SK-N-SH (cell line): Measurements from ENCODE around the gene PIP4K2A. TPM values are rescaled to one million over a fixed set of nuclear protein-coding genes. Genes with fewer than 3 reads are reported as not detected.

Source experiments
- CTCF ChIA-PET: fragments of 300-600, 350-600 bp; formaldehyde crosslinking; extraction: SDS; loops from one replicate; lab custom pipeline; 2021; lab: Yijun Ruan, JAX
- POLR2A ChIA-PET: fragments of 350-600 bp; sonication (Branson Sonifier 250); formaldehyde crosslinking; extraction: SDS; loops from one replicate; lab custom pipeline; 2020; ENCODE audit warnings: antibody characterized with exemption, inconsistent platforms; lab: Yijun Ruan, JAX
- DNase-seq: peaks from one replicate; pipeline ENCODE4 v3.0.0; 2012
- H2AFZ ChIP-seq: fragments of 200-600 bp; sonication (generic); 2 replicates; pipeline ENCODE4 v1.8.1; 2016; ENCODE audit warnings: antibody characterized with exemption, mild to moderate bottlenecking, low read depth
- H3F3A ChIP-seq: fragments of 200-600 bp; sonication (generic); replicated peaks from 2 replicates; pipeline ENCODE3; 2016; ENCODE audit warnings: antibody characterized with exemption, mild to moderate bottlenecking; ENCODE audit not compliant: insufficient read depth
- H3K27ac ChIP-seq, 2 experiments: fragments of 200-500 bp in 1 of 2; fragments of 200-600 bp in 1 of 2; sonication (Bioruptor generic) in 1 of 2; sonication (generic), shearing (Covaris generic) in 1 of 2; 2 replicates each; pipeline versions ENCODE4 v1.5.1 to v1.6.1; 2014 to 2016; ENCODE audit warnings: low read depth in 2 of 2, inconsistent platforms in 1 of 2, low read length in 1 of 2, mild to moderate bottlenecking in 1 of 2, mixed read lengths in 1 of 2
- H3K27me3 ChIP-seq: fragments of 200-600 bp; sonication (generic), shearing (Covaris generic); 2 replicates; pipeline ENCODE4 v1.6.1; 2016; ENCODE audit warnings: mixed run types; ENCODE audit not compliant: insufficient read depth
- H3K36me3 ChIP-seq, 2 experiments: fragments of 200-500 bp in 1 of 2; fragments of 200-600 bp in 1 of 2; sonication (Bioruptor generic) in 1 of 2; sonication (generic) in 1 of 2; replicated peaks in 1 of 2; 2 replicates each; pipeline versions ENCODE3 to v1.5.1; 2014 to 2016; ENCODE audit warnings: low read length in 1 of 2, mild to moderate bottlenecking in 1 of 2; ENCODE audit not compliant: insufficient read depth in 2 of 2, control insufficient read depth in 1 of 2
- H3K4me1 ChIP-seq, 2 experiments: fragments of 200-500 bp in 1 of 2; fragments of 200-600 bp in 1 of 2; sonication (Bioruptor generic) in 1 of 2; sonication (generic), shearing (Covaris generic) in 1 of 2; 2 replicates each; pipeline versions ENCODE4 v1.5.1 to v1.6.1; 2014 to 2016; ENCODE audit warnings: low read depth in 1 of 2, low read length in 1 of 2, mixed run types in 1 of 2; ENCODE audit not compliant: insufficient read depth in 2 of 2, control insufficient read depth in 1 of 2
- H3K4me2 ChIP-seq: fragments of 200-600 bp; sonication (generic), shearing (Covaris generic); 2 replicates; pipeline ENCODE4 v1.6.1; 2017; ENCODE audit warnings: mixed run types
- H3K4me3 ChIP-seq, 2 experiments: fragments of 200-500 bp in 1 of 2; fragments of 200-600 bp in 1 of 2; sonication (Bioruptor generic) in 1 of 2; sonication (generic), shearing (Covaris generic) in 1 of 2; 2 replicates each; pipeline versions ENCODE4 v1.5.1 to v1.8.1; 2014 to 2016; ENCODE audit warnings: low read depth in 2 of 2, inconsistent platforms in 1 of 2, low read length in 1 of 2, mild to moderate bottlenecking in 1 of 2, mixed read lengths in 1 of 2, moderate library complexity in 1 of 2
- H3K79me2 ChIP-seq: fragments of 200-600 bp; sonication (generic); 2 replicates; pipeline ENCODE4 v1.8.1; 2017; ENCODE audit warnings: mild to moderate bottlenecking; ENCODE audit not compliant: insufficient read depth
- H3K9ac ChIP-seq: fragments of 200-600 bp; sonication (generic); 2 replicates; pipeline ENCODE4 v1.6.1; 2017; ENCODE audit warnings: mixed run types
- H3K9me2 ChIP-seq: fragments of 200-600 bp; sonication (generic); 2 replicates; pipeline ENCODE4 v1.6.1; 2017; ENCODE audit warnings: mixed run types
- H3K9me3 ChIP-seq: fragments of 200-600 bp; sonication (generic); 2 replicates; pipeline ENCODE4 v1.6.1; 2017; ENCODE audit warnings: mixed run types, mild to moderate bottlenecking, moderate library complexity
- H4K20me1 ChIP-seq: fragments of 200-600 bp; sonication (generic); 2 replicates; pipeline ENCODE4 v1.6.1; 2017; ENCODE audit warnings: mild to moderate bottlenecking, mixed run types; ENCODE audit not compliant: insufficient read depth
- CHD2 ChIP-seq: fragments of 150-350 bp; IDR thresholded peaks from 2 replicates; pipeline ENCODE4 v1.6.1; 2018; ENCODE audit warnings: low read length; ENCODE audit not compliant: partially characterized antibody
- ELF1 ChIP-seq: IDR thresholded peaks from 2 replicates; pipeline ENCODE4 v1.4.0; 2012
- EP300 ChIP-seq, 2 experiments: IDR thresholded peaks; 2 replicates each; pipeline versions ENCODE4 v1.4.0 to v1.6.1; 2012; ENCODE audit warnings: borderline replicate concordance in 1 of 2, low read depth in 1 of 2, low read length in 1 of 2
- EZH2phosphoT487 ChIP-seq: fragments of 200-600 bp; sonication (generic); IDR thresholded peaks from 2 replicates; pipeline ENCODE4 v1.6.1; 2017; ENCODE audit warnings: low read depth, mixed run types, mild to moderate bottlenecking, antibody characterized with exemption, moderate library complexity, borderline replicate concordance
- FOXM1 ChIP-seq: IDR thresholded peaks from 2 replicates; pipeline ENCODE4 v1.4.0; 2012; ENCODE audit warnings: low read depth, mild to moderate bottlenecking
- GATA2 ChIP-seq: sonication (generic); formaldehyde crosslinking; IDR thresholded peaks from 2 replicates; pipeline ENCODE4 v1.5.0; 2020; ENCODE audit warnings: mild to moderate bottlenecking, missing genetic modification reagents
- MXI1 ChIP-seq: IDR thresholded peaks from 2 replicates; pipeline ENCODE4 v1.6.1; 2012; ENCODE audit warnings: mild to moderate bottlenecking, low read depth, low read length, improper control_type of control experiment
- NFIC ChIP-seq: IDR thresholded peaks from 2 replicates; pipeline ENCODE4 v1.4.0; 2012; ENCODE audit warnings: borderline replicate concordance
- NRF1 ChIP-seq: IDR thresholded peaks from 2 replicates; pipeline ENCODE4 v1.6.1; 2012; ENCODE audit warnings: low read depth, mild to moderate bottlenecking, low read length
- POLR2AphosphoS5 ChIP-seq: IDR thresholded peaks from 2 replicates; pipeline ENCODE4 v1.6.1; 2012; ENCODE audit warnings: low read depth, low read length
- RXRA ChIP-seq: IDR thresholded peaks from 2 replicates; pipeline ENCODE4 v1.4.0; 2012; ENCODE audit warnings: low read depth, mild to moderate bottlenecking, borderline replicate concordance
- TAF1 ChIP-seq: IDR thresholded peaks from 2 replicates; pipeline ENCODE4 v1.6.1; 2012; ENCODE audit warnings: low read depth, mild to moderate bottlenecking, low read length, moderate library complexity, borderline replicate concordance
- USF2 ChIP-seq: fragments of 150-350 bp; IDR thresholded peaks from 2 replicates; pipeline ENCODE4 v1.6.1; 2017; ENCODE audit warnings: antibody characterized with exemption, low read length, low read depth, borderline replicate concordance
- YY1 ChIP-seq: IDR thresholded peaks from 2 replicates; pipeline ENCODE4 v1.4.0; 2012; ENCODE audit warnings: low read depth, mild to moderate bottlenecking
- WGBS: methylation state at CpG from one replicate; pipeline ENCODE4 v1.1.6; 2017; ENCODE audit warnings: low lambda C conversion rate; 5-methylcytosine and 5-hydroxymethylcytosine counted together
- polyA plus RNA-seq, 3 experiments: library from polyadenylated mRNA; depleted of rRNA; stranded (reverse); fragments of >200 nt; gene quantifications; 2 replicates each; pipeline ENCODE4 v1.2.3, GENCODE V29; 2012
- TF ChIP-seq, protein P1 (sequence below): fragments of 150-350 bp; IDR thresholded peaks from 2 replicates; pipeline ENCODE4 v1.6.1; 2016; ENCODE audit warnings: mild to moderate bottlenecking, low read depth, low read length

The PIP4K2A gene
- polyA plus RNA-seq, 1 of the 3 experiments (the other 2 are of a cell fraction): 10.8 TPM

- TF ChIP-seq EZH2phosphoT487 (no peak), TAF1 (no peak), GATA2 (CRISPR knock-in tag) (no peak), USF2 (no peak)
- TF ChIP-seq, protein P1, sequence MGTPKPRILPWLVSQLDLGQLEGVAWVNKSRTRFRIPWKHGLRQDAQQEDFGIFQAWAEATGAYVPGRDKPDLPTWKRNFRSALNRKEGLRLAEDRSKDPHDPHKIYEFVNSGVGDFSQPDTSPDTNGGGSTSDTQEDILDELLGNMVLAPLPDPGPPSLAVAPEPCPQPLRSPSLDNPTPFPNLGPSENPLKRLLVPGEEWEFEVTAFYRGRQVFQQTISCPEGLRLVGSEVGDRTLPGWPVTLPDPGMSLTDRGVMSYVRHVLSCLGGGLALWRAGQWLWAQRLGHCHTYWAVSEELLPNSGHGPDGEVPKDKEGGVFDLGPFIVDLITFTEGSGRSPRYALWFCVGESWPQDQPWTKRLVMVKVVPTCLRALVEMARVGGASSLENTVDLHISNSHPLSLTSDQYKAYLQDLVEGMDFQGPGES: no peak
These were observed 70.6 kb downstream of the PIP4K2A start (continued) for GRCh38 chr10:22643775-22644174.

DNA sequence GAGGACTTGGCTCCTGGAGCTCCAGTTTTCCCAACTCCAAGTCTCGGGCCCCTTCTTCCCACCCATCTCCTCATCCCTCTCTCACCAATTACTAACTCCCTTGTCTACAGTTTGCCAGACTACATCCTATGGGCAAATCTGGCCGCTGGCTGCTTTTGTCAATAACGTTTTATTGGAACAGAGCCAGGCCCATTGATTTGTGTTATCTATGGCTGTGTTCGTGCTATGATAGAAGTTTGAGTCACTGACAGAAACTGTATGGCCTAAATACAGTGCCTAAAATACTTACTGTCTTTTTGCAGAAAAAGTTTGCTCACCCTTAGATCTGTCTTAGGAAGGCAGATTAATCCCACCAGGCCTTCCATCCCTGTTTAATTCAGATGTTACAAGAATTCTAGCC lies 71.3 kb downstream of the PIP4K2A start:
- H3K4me3 ChIP-seq: no peak overlapping the region
- POLR2A ChIA-PET: no interaction called here
- no peak overlapping the region for H3K4me2 ChIP-seq
- no peaks in the 10 kb centered on the region for H3K9me2 ChIP-seq
- TF ChIP-seq RXRA (no peak), MXI1 (no peak), POLR2AphosphoS5 (no peak), CHD2 (no peak), EP300 (IDR thresholded peaks at IDR 0.05; ENCODE audit: borderline replicate concordance in 1 of 2, low read depth in 1 of 2, low read length in 1 of 2) (no peak), ELF1 (no peak), YY1 (no peak), FOXM1 (no peak)
- TF ChIP-seq, protein P1: no peak
- H3F3A ChIP-seq: peaks cover 4% of the 10 kb centered on the region
- H3K4me1 ChIP-seq: peaks cover 0 to 3% of the 10 kb centered on the region in 2 experiments; a peak in 2 of 4 replicates
- DNase-seq: no peak
- no peaks in the 10 kb centered on the region for H3K27me3 ChIP-seq
- WGBS: 75% methylated on average over 4 of the region's 4 CpGs
- H3K9me3 ChIP-seq: no peaks in the 10 kb centered on the region
- CTCF ChIA-PET: no interaction called here
- H3K27ac ChIP-seq: no peak overlapping the region
- no peak overlapping the region for H2AFZ ChIP-seq
- H3K79me2 ChIP-seq: peaks cover 15% of the 10 kb centered on the region
- no peak overlapping the region for H3K9ac ChIP-seq
- no peaks in the 10 kb centered on the region for H3K36me3 ChIP-seq
- no peaks in the 10 kb centered on the region for H4K20me1 ChIP-seq

GRCh38 chr10:22641743-22642142 lies 72.6 kb downstream of the PIP4K2A start:
- no peak overlapping the region for H2AFZ ChIP-seq
- H4K20me1 ChIP-seq: no peaks in the 10 kb centered on the region

More at GRCh38 chr10:22641743-22642142, 72.6 kb downstream of the PIP4K2A start:
- H3K4me2 ChIP-seq: no peak overlapping the region
- H3K9ac ChIP-seq: no peak overlapping the region
- H3K79me2 ChIP-seq: peaks cover 23% of the 10 kb centered on the region
- CTCF ChIA-PET: no interaction called here
- DNase-seq: no peak
- no peak overlapping the region for H3K27ac ChIP-seq
- 93% methylated on average over 5 of the region's 5 CpGs for WGBS
- POLR2A ChIA-PET: no interaction called here
- H3K4me3 ChIP-seq: no peak overlapping the region
- peaks cover 4% of the 10 kb centered on the region for H3F3A ChIP-seq
- TF ChIP-seq POLR2AphosphoS5 (no peak), NFIC (no peak), NRF1 (no peak), EZH2phosphoT487 (no peak)
- TF ChIP-seq, protein P1: no peak
- TF ChIP-seq, all 33 proteins: peak for 0
- no peaks in the 10 kb centered on the region for H3K27me3 ChIP-seq
- no peaks in the 10 kb centered on the region for H3K36me3 ChIP-seq
- no peaks in the 10 kb centered on the region for H3K9me2 ChIP-seq
- no peaks in the 10 kb centered on the region; a peak in 1 of 4 replicates for H3K4me1 ChIP-seq
- no peaks in the 10 kb centered on the region for H3K9me3 ChIP-seq
